ENCODE measurements around the gene RPL22. TPM values are rescaled to one million over a fixed set of nuclear protein-coding genes. Genes with fewer than 3 reads are reported as not detected.

The RPL22 gene
- total and polyA plus RNA-seq, 10 donors, result 106 to 1,105 (median 369) TPM

GRCh38 chr1:6174621-6175410 lies 24.6 kb downstream of the RPL22 start:
- intact Hi-C loops (cut with DNase I; ENCODE audit: low total_unique reads), result no loop called here
- TF ChIP-seq CTCF (IDR thresholded peaks at IDR 0.05 in 8 of 11, conservative IDR thresholded peaks at IDR 0.05 in 3 of 11), result no peak
- no peak for TF ChIP-seq POLR2A (IDR thresholded peaks at IDR 0.05)
- TF ChIP-seq POLR2AphosphoS5 (IDR thresholded peaks at IDR 0.05), result no peak
- Histone ChIP-seq H3K9me3 (no peaks in the 10 kb centered on the region), H3K27ac (no peak overlapping the region), H3K4me3 (no peak overlapping the region), H3K4me1 (peaks cover 7 to 21% (median 15%) of the 10 kb centered on the region in 6 donors), H3K36me3 (no peaks in the 10 kb centered on the region), H3K27me3 (replicated peaks in 1 of 7) (peaks cover 4 to 94% (median 52%) of the 10 kb centered on the region in 7 donors)
- WGBS, 5 donors, result 82 to 95% (median 86%) methylated on average over 5 of the region's 5 CpGs
- no peak for DNase-seq

- Histone ChIP-seq H3K27ac (no peak overlapping the region), H3K27me3 (replicated peaks in 1 of 7) (peaks cover 0 to 95% (median 33%) of the 10 kb centered on the region in 7 donors), H3K4me3 (no peak overlapping the region), H3K36me3 (no peaks in the 10 kb centered on the region), H3K4me1 (peaks cover 0 to 15% (median 3%) of the 10 kb centered on the region in 6 donors), H3K9me3 (no peaks in the 10 kb centered on the region)
- WGBS, 5 donors, result 71 to 90% (median 80%) methylated on average over 9 to 10 of the region's 10 CpGs
- TF ChIP-seq CTCF (IDR thresholded peaks at IDR 0.05 in 8 of 11, conservative IDR thresholded peaks at IDR 0.05 in 3 of 11) (no peak), POLR2AphosphoS5 (IDR thresholded peaks at IDR 0.05) (no peak), POLR2A (IDR thresholded peaks at IDR 0.05) (no peak)
- DNase-seq, result no peak
- intact Hi-C loops (cut with DNase I; ENCODE audit: low total_unique reads), result no loop called here
Measured at GRCh38 chr1:6172549-6172948, 26.8 kb downstream of the RPL22 start.

- 35 to 58% (median 46%) methylated on average over 7 to 10 of the region's 10 CpGs for WGBS, 5 donors
- DNase-seq, result no peak
Measured at GRCh38 chr1:6171548-6172124, 27.8 kb downstream of the RPL22 start.

More at GRCh38 chr1:6171548-6172124, 27.8 kb downstream of the RPL22 start:
- Histone ChIP-seq H3K27me3 (replicated peaks in 1 of 7) (peaks cover 0 to 95% (median 24%) of the 10 kb centered on the region in 7 donors), H3K9me3 (no peaks in the 10 kb centered on the region), H3K27ac (no peak overlapping the region), H3K36me3 (no peaks in the 10 kb centered on the region), H3K4me3 (no peak overlapping the region), H3K4me1 (peaks cover 0 to 17% (median 3%) of the 10 kb centered on the region in 6 donors)
- TF ChIP-seq POLR2A (IDR thresholded peaks at IDR 0.05) (no peak), CTCF (IDR thresholded peaks at IDR 0.05 in 8 of 11, conservative IDR thresholded peaks at IDR 0.05 in 3 of 11) (no peak), POLR2AphosphoS5 (IDR thresholded peaks at IDR 0.05) (no peak)
- intact Hi-C loops (cut with DNase I; ENCODE audit: low total_unique reads), result no loop called here

Measured in spleen (tissue), 11 donors.